GM23338 (cell line): Measurements from ENCODE around the gene UBAP2. TPM values are rescaled to one million over a fixed set of nuclear protein-coding genes. Genes with fewer than 3 reads are reported as not detected.

ENCODE experiments used
- ATAC-seq: fragments of 200-7000 bp; cut with Tn5 transposase; 3 replicates; pipeline ENCODE4 v1.9.1; 2020
- DNase-seq: peaks from one replicate; pipeline ENCODE4 v3.0.0-alpha.2; 2015; ENCODE audit warnings: low spot score
- H2AFZ ChIP-seq: fragments of 200-600 bp; sonication (generic); 2 replicates; pipeline ENCODE4 v1.8.0; 2016; ENCODE audit warnings: antibody characterized with exemption, mild to moderate bottlenecking, moderate library complexity
- H3F3A ChIP-seq: fragments of 200-600 bp; sonication (generic); replicated peaks from 2 replicates; pipeline ENCODE4 v1.8.0; 2017; ENCODE audit warnings: antibody characterized with exemption, mixed run types, low read depth
- H3K27ac ChIP-seq: fragments of 200-600 bp; sonication (generic); 2 replicates; pipeline ENCODE4 v1.6.1; 2016; ENCODE audit warnings: low read depth
- H3K27me3 ChIP-seq: fragments of 200-600 bp; sonication (generic); 2 replicates; pipeline ENCODE4 v1.8.0; 2016; ENCODE audit warnings: mild to moderate bottlenecking, mixed run types, moderate library complexity; ENCODE audit not compliant: insufficient read depth
- H3K36me3 ChIP-seq: fragments of 200-600 bp; sonication (generic); 2 replicates; pipeline ENCODE4 v1.8.0; 2016; ENCODE audit warnings: mild to moderate bottlenecking; ENCODE audit not compliant: insufficient read depth
- H3K4me1 ChIP-seq: fragments of 200-600 bp; sonication (generic); 2 replicates; pipeline ENCODE4 v1.8.0; 2016; ENCODE audit warnings: mild to moderate bottlenecking, moderate library complexity; ENCODE audit not compliant: insufficient read depth
- H3K4me2 ChIP-seq: fragments of 200-600 bp; sonication (generic); 2 replicates; pipeline ENCODE4 v1.7.1; 2017; ENCODE audit warnings: mixed run types
- H3K4me3 ChIP-seq: fragments of 200-600 bp; sonication (generic); 2 replicates; pipeline ENCODE4 v1.6.1; 2016; ENCODE audit warnings: mixed run types
- H3K79me2 ChIP-seq: fragments of 200-600 bp; sonication (generic); replicated peaks from 2 replicates; pipeline ENCODE4 v1.8.0; 2017; ENCODE audit warnings: mild to moderate bottlenecking; ENCODE audit not compliant: insufficient read depth
- H3K9me2 ChIP-seq: fragments of 200-600 bp; sonication (generic); 2 replicates; pipeline ENCODE4 v1.8.0; 2017; ENCODE audit not compliant: insufficient read depth
- H4K20me1 ChIP-seq: fragments of 200-600 bp; sonication (generic); replicated peaks from 2 replicates; pipeline ENCODE4 v1.8.0; 2017; ENCODE audit warnings: mild to moderate bottlenecking; ENCODE audit not compliant: insufficient read depth
- H3K27ac Mint-ChIP-seq: 2 replicates; pipeline ENCODE4 v1.8.0; 2020; ENCODE audit warnings: inconsistent platforms, mild to moderate bottlenecking, moderate library complexity, mixed read lengths
- H3K27me3 Mint-ChIP-seq: 3 replicates; pipeline ENCODE4 v1.8.0; 2022; ENCODE audit warnings: low read depth, mild to moderate bottlenecking, moderate library complexity, mixed read lengths, inconsistent platforms; ENCODE audit not compliant: insufficient read depth, poor library complexity
- H3K36me3 Mint-ChIP-seq: 3 replicates; pipeline ENCODE4 v1.8.0; 2021; ENCODE audit warnings: low read depth, mild to moderate bottlenecking, inconsistent platforms, moderate library complexity, mixed read lengths
- H3K4me1 Mint-ChIP-seq: 3 replicates; pipeline ENCODE4 v1.8.0; 2020; ENCODE audit warnings: mild to moderate bottlenecking, inconsistent platforms, mixed read lengths
- H3K4me3 Mint-ChIP-seq: 3 replicates; pipeline ENCODE4 v1.8.0; 2021; ENCODE audit warnings: moderate library complexity, mild to moderate bottlenecking, inconsistent platforms, mixed read lengths
- H3K9me3 Mint-ChIP-seq: 3 replicates; pipeline ENCODE4 v1.8.0; 2020; ENCODE audit warnings: moderate library complexity, mild to moderate bottlenecking, inconsistent platforms, mixed read lengths
- CTCF ChIP-seq, 2 experiments: fragments of 200-600 bp in 1 of 2; sonication (generic) in 1 of 2; conservative IDR thresholded peaks; 2 replicates each; pipeline versions ENCODE4 v1.5.1 to v1.6.1; 2016 to 2017; ENCODE audit warnings: antibody characterized with exemption in 2 of 2, low read depth in 2 of 2, mild to moderate bottlenecking in 2 of 2, moderate library complexity in 1 of 2
- NANOG ChIP-seq: IDR thresholded peaks from 2 replicates; pipeline ENCODE4 v1.6.1; 2016; ENCODE audit warnings: antibody characterized with exemption, borderline replicate concordance
- POLR2AphosphoS5 ChIP-seq: IDR thresholded peaks from 2 replicates; pipeline ENCODE4 v1.6.1; 2016; ENCODE audit warnings: antibody characterized with exemption, low read depth
- REST ChIP-seq: IDR thresholded peaks from one replicate; pipeline ENCODE4 v1.6.1; 2018; ENCODE audit warnings: antibody characterized with exemption; ENCODE audit not compliant: unreplicated experiment
- STAT1 ChIP-seq: IDR thresholded peaks from one replicate; pipeline ENCODE4 v1.6.1; 2016; ENCODE audit warnings: antibody characterized with exemption; ENCODE audit not compliant: unreplicated experiment
- polyA plus RNA-seq: library from polyadenylated mRNA; unstranded; fragments of >200 nt; fragmentation: Nextera tagmentation; extraction: Ambion mirVana; gene quantifications from 2 replicates; pipeline ENCODE4 v1.2.1, GENCODE V29; 2016
- total RNA-seq: library from RNA; depleted of rRNA; stranded (reverse); fragments of >200 nt; shearing (Covaris generic); gene quantifications from 2 replicates; pipeline ENCODE4 v1.2.3, GENCODE V29; 2014
- TF ChIP-seq, protein P1 (sequence below): fragments of 250-450 bp; sonication (Bioruptor Pico); IDR thresholded peaks from 2 replicates; pipeline ENCODE4 v1.5.0; 2020; ENCODE audit warnings: mild to moderate bottlenecking, moderate library complexity

The UBAP2 gene
- total and polyA plus RNA-seq, 2 experiments from 2014 or later: 47.4 to 56.4 TPM

DNA sequence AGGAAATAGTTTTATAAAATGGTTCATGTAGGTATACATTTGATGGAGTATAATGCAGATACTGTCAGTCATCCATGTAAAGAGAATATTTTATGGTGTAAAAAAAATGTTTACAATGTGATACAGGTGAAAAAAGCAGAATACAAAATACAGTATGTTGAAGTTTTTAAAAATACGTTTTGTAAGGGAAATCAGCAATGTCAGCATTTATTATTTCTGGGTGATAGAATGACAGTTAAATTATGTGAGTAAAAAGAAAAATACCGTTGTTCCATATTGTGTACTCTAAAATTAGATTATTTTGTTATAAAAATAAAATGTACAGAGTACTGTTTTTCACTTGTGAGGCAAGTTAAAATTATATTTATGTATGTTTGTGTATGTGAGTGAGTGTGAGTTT lies 162.7 kb downstream of the UBAP2 start:
- Mint-ChIP-seq H3K9me3 (no peaks in the 10 kb centered on the region), H3K27me3 (no peaks in the 10 kb centered on the region), H3K4me3 (no peak overlapping the region), H3K27ac (no peak overlapping the region), H3K4me1 (peaks cover 10% of the 10 kb centered on the region; the same call in 2 of the 3 replicates), H3K36me3 (peaks cover 11% of the 10 kb centered on the region)
- Histone ChIP-seq H3K4me2 (no peak overlapping the region), H2AFZ (no peak overlapping the region), H3K27me3 (no peaks in the 10 kb centered on the region), H3K36me3 (no peaks in the 10 kb centered on the region; the same call in 1 of the 2 replicates), H4K20me1 (peaks cover 16% of the 10 kb centered on the region), H3K4me3 (no peak overlapping the region), H3K79me2 (peaks cover 80% of the 10 kb centered on the region), H3K9me2 (no peaks in the 10 kb centered on the region), H3K27ac (no peak overlapping the region), H3F3A (no peaks in the 10 kb centered on the region), H3K4me1 (peaks cover 8% of the 10 kb centered on the region; the same call in 1 of the 2 replicates)
- ATAC-seq (no peak), DNase-seq (no peak)
- TF ChIP-seq STAT1 (no peak), CTCF (conservative IDR thresholded peaks at IDR 0.05; ENCODE audit: low read depth in 2 of 2) (no peak), NANOG (no peak), REST (no peak), POLR2AphosphoS5 (no peak)
- TF ChIP-seq, protein P1, sequence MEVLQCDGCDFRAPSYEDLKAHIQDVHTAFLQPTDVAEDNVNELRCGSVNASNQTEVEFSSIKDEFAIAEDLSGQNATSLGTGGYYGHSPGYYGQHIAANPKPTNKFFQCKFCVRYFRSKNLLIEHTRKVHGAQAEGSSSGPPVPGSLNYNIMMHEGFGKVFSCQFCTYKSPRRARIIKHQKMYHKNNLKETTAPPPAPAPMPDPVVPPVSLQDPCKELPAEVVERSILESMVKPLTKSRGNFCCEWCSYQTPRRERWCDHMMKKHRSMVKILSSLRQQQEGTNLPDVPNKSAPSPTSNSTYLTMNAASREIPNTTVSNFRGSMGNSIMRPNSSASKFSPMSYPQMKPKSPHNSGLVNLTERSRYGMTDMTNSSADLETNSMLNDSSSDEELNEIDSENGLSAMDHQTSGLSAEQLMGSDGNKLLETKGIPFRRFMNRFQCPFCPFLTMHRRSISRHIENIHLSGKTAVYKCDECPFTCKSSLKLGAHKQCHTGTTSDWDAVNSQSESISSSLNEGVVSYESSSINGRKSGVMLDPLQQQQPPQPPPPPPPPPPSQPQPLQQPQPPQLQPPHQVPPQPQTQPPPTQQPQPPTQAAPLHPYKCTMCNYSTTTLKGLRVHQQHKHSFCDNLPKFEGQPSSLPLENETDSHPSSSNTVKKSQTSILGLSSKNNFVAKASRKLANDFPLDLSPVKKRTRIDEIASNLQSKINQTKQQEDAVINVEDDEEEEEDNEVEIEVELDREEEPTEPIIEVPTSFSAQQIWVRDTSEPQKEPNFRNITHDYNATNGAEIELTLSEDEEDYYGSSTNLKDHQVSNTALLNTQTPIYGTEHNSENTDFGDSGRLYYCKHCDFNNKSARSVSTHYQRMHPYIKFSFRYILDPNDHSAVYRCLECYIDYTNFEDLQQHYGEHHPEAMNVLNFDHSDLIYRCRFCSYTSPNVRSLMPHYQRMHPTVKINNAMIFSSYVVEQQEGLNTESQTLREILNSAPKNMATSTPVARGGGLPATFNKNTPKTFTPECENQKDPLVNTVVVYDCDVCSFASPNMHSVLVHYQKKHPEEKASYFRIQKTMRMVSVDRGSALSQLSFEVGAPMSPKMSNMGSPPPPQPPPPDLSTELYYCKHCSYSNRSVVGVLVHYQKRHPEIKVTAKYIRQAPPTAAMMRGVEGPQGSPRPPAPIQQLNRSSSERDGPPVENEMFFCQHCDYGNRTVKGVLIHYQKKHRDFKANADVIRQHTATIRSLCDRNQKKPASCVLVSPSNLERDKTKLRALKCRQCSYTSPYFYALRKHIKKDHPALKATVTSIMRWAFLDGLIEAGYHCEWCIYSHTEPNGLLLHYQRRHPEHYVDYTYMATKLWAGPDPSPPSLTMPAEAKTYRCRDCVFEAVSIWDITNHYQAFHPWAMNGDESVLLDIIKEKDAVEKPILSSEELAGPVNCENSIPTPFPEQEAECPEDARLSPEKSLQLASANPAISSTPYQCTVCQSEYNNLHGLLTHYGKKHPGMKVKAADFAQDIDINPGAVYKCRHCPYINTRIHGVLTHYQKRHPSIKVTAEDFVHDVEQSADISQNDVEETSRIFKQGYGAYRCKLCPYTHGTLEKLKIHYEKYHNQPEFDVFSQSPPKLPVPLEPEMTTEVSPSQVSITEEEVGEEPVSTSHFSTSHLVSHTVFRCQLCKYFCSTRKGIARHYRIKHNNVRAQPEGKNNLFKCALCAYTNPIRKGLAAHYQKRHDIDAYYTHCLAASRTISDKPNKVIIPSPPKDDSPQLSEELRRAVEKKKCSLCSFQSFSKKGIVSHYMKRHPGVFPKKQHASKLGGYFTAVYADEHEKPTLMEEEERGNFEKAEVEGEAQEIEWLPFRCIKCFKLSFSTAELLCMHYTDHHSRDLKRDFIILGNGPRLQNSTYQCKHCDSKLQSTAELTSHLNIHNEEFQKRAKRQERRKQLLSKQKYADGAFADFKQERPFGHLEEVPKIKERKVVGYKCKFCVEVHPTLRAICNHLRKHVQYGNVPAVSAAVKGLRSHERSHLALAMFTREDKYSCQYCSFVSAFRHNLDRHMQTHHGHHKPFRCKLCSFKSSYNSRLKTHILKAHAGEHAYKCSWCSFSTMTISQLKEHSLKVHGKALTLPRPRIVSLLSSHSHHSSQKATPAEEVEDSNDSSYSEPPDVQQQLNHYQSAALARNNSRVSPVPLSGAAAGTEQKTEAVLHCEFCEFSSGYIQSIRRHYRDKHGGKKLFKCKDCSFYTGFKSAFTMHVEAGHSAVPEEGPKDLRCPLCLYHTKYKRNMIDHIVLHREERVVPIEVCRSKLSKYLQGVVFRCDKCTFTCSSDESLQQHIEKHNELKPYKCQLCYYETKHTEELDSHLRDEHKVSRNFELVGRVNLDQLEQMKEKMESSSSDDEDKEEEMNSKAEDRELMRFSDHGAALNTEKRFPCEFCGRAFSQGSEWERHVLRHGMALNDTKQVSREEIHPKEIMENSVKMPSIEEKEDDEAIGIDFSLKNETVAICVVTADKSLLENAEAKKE: no peak
